ENCODE measurements around the gene DCDC2B.
A peak's percentile ranks its signal among the peaks of the same experiment; 100 is the strongest.
"Not testable (repeated sequence)": the region's sequence is repeated elsewhere in the genome, so short reads cannot be mapped to it uniquely, and the experiment has no call there.

The DCDC2B gene

GRCh38 chr1:32250893-32251716, 42.2 kb downstream of the DCDC2B start, which contains the start of gene LCK:
TSS of gene LCK (plus strand) at chr1:32251265. CDS start at chr1:32274330, 23,065 bp downstream.
- no peaks in the 10 kb centered on the region for H3K9me3 Mint-ChIP-seq
- H3K36me3 Mint-ChIP-seq (ENCODE audit: low read depth): peaks cover 42% of the 10 kb centered on the region
- peak; percentile 83 for DNase-seq
- H3K4me3 Mint-ChIP-seq: peak within 1 kb of the TSS; percentile 95
- no peaks in the 10 kb centered on the region for H3K27me3 Mint-ChIP-seq
- peaks cover 74% of the 10 kb centered on the region for H3K4me1 Mint-ChIP-seq (ENCODE audit: low read depth)
- peak within 1 kb of the TSS; percentile 96 for H3K27ac Mint-ChIP-seq

- H3K27me3 Mint-ChIP-seq: no peaks in the 10 kb centered on the region
- H3K4me3 Mint-ChIP-seq: peak overlapping the region; percentile 80
- peaks cover 69% of the 10 kb centered on the region for H3K36me3 Mint-ChIP-seq (ENCODE audit: low read depth)
- H3K9me3 Mint-ChIP-seq: no peaks in the 10 kb centered on the region
- H3K27ac Mint-ChIP-seq: peak overlapping the region; percentile 93
- peak; percentile 55 for DNase-seq
- peaks cover 63% of the 10 kb centered on the region for H3K4me1 Mint-ChIP-seq (ENCODE audit: low read depth)
Measured at GRCh38 chr1:32255072-32256071, 46.5 kb downstream of the DCDC2B start.

- H3K4me3 Mint-ChIP-seq: peak overlapping the region; percentile 74
- no peaks in the 10 kb centered on the region for H3K9me3 Mint-ChIP-seq
- peak overlapping the region; percentile 96 for H3K27ac Mint-ChIP-seq
- DNase-seq: no peak
- H3K27me3 Mint-ChIP-seq: no peaks in the 10 kb centered on the region
- H3K4me1 Mint-ChIP-seq (ENCODE audit: low read depth): peaks cover 60% of the 10 kb centered on the region
- H3K36me3 Mint-ChIP-seq (ENCODE audit: low read depth): peaks cover 70% of the 10 kb centered on the region
Measured at GRCh38 chr1:32256473-32257226, 47.8 kb downstream of the DCDC2B start.

GRCh38 chr1:32257227-32257508, 48.3 kb downstream of the DCDC2B start:
- H3K27me3 Mint-ChIP-seq: no peaks in the 10 kb centered on the region
- H3K4me3 Mint-ChIP-seq: peak overlapping the region; percentile 74
- no peak for DNase-seq
- peak overlapping the region; percentile 96 for H3K27ac Mint-ChIP-seq
- H3K9me3 Mint-ChIP-seq: no peaks in the 10 kb centered on the region
- H3K36me3 Mint-ChIP-seq (ENCODE audit: low read depth): peaks cover 65% of the 10 kb centered on the region
- peaks cover 58% of the 10 kb centered on the region for H3K4me1 Mint-ChIP-seq (ENCODE audit: low read depth)

- not testable (repeated sequence) for H3K9me3 Mint-ChIP-seq, DNase-seq, H3K4me3 Mint-ChIP-seq, H3K27me3 Mint-ChIP-seq
- H3K27ac Mint-ChIP-seq: peak overlapping the region; percentile 92
- peaks cover 52% of the 10 kb centered on the region for H3K4me1 Mint-ChIP-seq (ENCODE audit: low read depth)
- H3K36me3 Mint-ChIP-seq (ENCODE audit: low read depth): peaks cover 50% of the 10 kb centered on the region
Measured at GRCh38 chr1:32263236-32263593, 54.3 kb downstream of the DCDC2B start.

GRCh38 chr1:32263744-32264143, 54.9 kb downstream of the DCDC2B start:
- Mint-ChIP-seq H3K9me3 (no peaks in the 10 kb centered on the region), H3K27me3 (no peaks in the 10 kb centered on the region), H3K27ac (peak overlapping the region; percentile 92), H3K4me3 (no peak overlapping the region), H3K36me3 (ENCODE audit: low read depth) (peaks cover 49% of the 10 kb centered on the region), H3K4me1 (ENCODE audit: low read depth) (peaks cover 51% of the 10 kb centered on the region)
- no peak for DNase-seq
